GM21825 (cell line): ENCODE data around the gene ARHGAP44.
"Not testable (repeated sequence)": the region's sequence is repeated elsewhere in the genome, so short reads cannot be mapped to it uniquely, and the experiment has no call there.

ENCODE experiments used
- ATAC-seq: cut with Tn5 transposase; IDR thresholded peaks from one replicate; pipeline ENCODE4 v1.9.1; 2021; ENCODE audit warnings: mild to moderate bottlenecking, moderate library complexity; ENCODE audit not compliant: unreplicated experiment

ARHGAP44 gene

GRCh38 chr17:12955521-12955920, 166.2 kb downstream of the ARHGAP44 start:
- ATAC-seq: no peak

DNA sequence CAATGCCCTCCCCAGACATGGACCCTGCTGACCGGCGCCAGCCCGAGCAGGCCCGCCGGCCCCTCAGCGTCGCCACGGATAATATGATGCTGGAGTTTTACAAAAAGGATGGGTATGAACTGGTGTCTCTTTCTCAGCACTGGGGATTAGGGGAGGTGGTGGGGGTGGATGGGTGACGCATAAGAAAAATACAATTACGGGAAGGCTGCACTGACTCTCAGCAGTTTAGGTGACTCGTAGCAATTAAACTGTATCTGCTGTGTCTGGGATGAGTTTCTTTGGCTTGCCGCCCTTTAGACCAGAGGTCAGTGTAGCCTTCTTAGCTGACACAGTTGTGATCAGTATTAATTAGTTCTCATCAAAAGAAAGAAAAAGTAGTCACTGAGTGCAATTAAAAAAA, 169.5 kb downstream of the ARHGAP44 start:
- ATAC-seq: no peak

DNA sequence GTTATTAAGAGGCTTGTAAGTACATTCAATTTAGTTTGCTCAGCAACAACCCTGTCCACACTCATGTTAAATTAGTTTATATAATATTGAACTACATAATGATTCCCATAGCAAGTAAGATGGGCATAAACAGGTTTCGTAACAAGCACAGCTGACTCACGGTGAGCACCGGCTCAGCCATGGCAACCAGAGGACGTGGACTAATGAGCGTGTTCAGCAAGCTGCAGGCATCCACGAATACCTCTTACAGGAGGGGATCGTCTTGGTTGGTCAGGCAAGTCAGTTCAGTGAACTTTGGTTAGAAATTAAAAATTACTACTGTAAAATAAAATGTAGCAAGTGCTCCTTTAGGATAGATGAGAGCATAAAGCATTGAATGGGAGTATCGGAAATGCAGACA, 170.1 kb downstream of the ARHGAP44 start:
- no peak for ATAC-seq

GRCh38 chr17:12961655-12962054, 172.4 kb downstream of the ARHGAP44 start:
- no peak for ATAC-seq

GRCh38 chr17:12963505-12963904, 174.2 kb downstream of the ARHGAP44 start:
- ATAC-seq: no peak

- ATAC-seq: no peak
These were observed 174.9 kb downstream of the ARHGAP44 start for GRCh38 chr17:12964162-12964561.

DNA sequence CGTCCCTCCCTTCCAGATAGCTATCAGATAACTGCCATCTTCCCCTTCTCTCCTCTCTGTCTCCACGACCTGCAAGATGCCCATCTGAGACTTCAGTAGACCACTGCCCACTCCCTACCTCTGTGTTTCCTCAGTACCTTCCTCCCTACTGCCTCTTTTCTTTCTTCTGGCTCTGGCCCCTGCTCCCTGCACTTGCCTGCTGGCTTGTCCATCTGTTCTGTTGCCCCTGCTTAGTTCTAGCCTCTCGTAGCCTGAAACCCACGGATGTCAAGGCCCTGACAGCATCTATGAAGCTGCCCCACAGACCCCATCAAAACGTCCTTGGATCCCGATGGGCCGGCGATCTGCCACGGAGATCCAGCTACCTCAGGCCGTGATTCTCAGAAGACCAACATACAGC, 175.5 kb downstream of the ARHGAP44 start:
- ATAC-seq: no peak

- no peak for ATAC-seq
These were observed 176.7 kb downstream of the ARHGAP44 start for GRCh38 chr17:12965988-12966387.

DNA sequence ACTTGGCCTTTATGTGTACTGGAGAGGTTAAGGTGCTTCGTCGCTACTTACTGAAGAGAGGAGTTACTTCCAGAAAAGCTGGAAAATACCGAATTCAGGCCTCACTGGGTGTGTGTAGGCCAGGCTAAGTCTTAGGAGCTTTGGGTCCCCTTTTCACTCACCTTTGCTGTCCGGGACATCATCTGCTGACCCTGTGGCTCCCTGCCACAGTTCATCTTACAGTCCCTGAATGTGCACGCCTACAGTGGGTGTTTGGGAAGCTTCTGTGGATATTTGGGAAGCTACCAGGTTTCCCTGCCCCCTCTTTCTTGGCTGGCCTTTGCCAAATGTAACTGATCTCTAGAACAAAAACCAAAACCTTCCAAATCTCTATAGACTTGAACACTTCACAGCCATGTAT, 177.1 kb downstream of the ARHGAP44 start:
- no peak for ATAC-seq

DNA sequence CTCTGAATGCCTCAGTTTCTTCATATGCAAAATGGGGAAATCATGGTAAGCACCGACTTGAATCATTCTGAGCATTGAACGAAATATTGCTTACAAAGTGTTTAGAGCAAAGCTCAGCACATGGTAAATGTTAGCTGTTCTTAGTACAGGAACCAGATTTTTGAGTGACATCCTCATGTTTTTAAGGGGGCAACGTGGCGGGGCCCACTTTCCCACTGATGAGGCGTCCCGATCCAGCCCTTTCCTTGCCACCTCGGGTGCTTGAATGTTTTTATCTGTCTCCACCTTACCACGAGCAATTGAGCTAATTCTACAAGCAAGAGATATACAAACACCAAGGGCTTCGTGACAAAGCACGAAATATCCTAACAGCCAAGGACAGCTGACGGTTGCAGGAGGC, 178.7 kb downstream of the ARHGAP44 start:
- ATAC-seq: no peak

DNA sequence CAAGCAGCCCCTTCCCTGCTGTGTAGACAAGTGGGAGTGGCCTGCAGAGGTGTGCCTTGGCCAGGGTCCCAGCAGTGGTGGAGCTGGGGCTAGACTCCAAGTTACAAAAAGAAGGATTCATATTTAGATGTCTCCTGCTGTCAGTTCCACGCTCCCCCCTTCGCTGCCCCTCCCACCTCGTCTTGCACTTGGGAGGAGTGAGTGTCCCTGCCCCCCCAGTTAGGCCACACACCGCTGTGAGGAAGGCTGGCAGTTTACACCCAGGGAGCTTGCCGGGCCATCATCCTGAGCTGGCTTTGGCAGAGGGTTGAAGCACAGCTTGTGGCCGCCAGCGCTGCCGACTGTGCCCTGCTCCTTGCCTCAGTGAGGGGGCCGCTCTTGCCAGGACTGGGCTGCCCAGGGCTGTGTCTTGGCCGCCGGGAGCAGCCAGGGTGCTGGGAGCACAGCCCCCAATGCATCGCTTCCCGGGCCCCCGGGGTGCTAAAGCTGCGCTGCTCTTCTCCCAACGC, 184.3 kb downstream of the ARHGAP44 start:
- ATAC-seq: no peak

GRCh38 chr17:12974005-12974531, 184.8 kb downstream of the ARHGAP44 start:
- no peak for ATAC-seq

DNA sequence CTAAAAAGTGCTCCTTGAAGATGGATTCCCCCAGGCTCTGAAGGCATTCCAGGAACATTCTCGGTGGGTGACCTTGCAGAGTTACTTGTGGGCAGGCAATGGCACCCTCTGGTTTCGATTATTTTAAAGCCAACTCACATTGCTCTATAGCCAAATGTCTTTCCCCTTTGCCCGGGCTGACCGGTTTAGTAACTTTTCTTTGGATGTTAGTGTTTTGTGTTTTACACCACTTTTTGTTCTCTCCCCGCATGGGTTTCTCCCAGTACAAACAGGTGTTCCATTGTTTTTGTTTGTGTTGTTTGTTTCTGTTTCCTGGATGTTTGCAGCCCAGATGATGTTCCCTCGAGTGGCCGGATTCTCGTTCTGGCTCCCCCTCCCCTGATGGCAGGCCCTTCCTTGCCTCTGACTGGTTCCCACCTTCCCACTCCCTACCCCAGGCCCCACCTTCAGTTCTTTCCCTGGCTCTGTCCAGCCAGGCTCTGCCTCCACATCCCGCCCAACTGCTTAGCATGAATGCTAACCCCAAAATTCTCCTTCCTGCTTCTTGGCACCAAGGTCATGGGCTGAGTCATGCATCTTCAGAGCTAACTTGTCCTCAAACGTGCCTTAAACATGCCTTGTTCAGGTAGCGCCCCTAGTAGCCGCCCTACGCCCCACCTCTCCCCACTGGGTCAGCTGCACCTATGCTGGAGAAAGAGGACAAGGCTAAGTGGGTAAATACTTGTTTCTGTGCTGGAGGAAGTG, 187.9 kb downstream of the ARHGAP44 start:
- no peak for ATAC-seq

DNA sequence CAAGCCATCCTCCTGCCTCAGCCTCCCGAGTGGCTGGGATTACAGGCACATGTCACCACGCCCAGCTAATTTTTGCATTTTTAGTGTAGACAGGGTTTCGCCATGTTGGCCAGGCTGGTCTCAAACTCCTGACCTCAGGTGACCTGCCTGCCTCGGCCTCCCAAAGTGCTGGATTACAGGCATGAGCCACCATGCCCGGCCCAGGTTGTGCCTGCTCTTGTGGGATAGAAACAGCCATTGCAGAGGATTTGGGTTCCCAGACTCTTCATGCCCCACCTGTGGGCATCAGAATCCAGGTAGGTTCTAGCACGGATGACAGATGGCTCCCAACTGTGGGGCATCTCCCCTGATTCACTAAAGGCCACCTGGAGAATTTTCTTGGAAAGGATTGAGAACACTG, 189.5 kb downstream of the ARHGAP44 start:
- not testable (repeated sequence) for ATAC-seq

DNA sequence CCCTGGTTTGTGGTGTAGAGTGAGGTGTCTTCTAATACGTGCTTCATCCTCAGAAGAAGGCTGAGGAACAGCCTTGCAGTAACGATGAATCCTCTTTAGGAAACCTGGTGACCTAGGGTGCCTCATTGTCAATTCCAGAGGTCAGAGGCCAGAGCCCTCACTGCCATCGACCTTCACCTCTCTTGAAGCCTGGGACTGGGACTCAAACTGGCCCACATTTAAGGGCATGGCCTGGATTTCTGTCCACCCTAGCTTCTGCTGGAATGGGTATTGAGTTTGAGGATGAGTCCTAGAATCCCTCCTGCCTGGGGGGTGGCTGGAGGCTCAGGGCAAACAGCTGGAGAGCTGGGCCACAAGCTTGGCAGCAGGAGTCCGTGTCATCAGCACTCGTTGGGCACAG, 189.9 kb downstream of the ARHGAP44 start:
- no peak for ATAC-seq

DNA sequence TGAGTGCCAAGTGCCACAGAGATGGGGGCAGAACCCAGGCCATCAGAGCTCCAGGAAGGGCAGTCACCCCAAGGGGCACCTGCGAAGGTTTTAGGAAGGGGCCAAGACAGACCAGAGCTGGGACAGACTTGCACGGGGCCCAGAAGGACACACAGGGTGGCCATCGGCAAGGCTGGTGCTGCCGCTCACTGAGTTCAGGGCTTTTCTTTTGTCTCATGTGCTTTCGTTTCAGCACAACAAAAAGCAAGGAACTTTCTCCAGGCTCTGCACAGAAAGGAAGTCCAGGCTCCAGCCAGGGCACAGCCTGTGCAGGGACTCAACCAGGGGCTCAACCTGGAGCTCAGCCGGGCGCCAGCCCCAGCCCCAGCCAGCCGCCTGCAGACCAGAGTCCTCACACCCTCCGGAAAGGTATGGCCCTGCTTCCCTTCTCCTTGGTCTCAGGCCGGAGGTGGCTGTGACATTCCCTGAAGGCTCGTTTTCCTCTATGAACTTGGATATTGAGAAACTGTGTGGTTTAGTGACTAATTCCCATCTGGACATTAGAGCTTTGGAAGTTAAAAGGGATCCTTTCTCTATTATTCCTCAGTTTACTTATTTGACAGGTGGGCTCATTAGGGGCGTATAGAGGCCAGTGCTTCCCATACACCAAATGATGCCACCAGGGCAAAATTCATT, 190.7 kb downstream of the ARHGAP44 start:
- no peak for ATAC-seq

DNA sequence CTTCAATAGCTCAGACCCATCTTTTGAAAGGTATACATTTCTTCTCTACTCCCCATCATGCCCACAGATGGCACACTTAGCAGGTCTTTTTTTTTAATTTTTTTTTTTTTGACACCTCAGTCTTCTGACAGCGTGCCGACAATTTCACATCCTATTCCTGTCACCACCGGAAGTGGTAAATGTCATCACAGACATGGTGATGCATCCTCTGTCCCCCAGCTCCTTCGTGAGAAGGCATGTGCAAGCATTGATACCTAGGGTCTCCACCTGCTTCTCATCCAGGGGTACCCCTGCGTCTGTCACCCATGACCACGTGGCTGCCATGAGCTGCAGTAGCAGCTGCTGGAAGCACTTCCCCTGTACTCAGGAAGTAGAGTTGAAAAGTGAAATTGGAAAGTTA, 192.9 kb downstream of the ARHGAP44 start:
- no peak for ATAC-seq

DNA sequence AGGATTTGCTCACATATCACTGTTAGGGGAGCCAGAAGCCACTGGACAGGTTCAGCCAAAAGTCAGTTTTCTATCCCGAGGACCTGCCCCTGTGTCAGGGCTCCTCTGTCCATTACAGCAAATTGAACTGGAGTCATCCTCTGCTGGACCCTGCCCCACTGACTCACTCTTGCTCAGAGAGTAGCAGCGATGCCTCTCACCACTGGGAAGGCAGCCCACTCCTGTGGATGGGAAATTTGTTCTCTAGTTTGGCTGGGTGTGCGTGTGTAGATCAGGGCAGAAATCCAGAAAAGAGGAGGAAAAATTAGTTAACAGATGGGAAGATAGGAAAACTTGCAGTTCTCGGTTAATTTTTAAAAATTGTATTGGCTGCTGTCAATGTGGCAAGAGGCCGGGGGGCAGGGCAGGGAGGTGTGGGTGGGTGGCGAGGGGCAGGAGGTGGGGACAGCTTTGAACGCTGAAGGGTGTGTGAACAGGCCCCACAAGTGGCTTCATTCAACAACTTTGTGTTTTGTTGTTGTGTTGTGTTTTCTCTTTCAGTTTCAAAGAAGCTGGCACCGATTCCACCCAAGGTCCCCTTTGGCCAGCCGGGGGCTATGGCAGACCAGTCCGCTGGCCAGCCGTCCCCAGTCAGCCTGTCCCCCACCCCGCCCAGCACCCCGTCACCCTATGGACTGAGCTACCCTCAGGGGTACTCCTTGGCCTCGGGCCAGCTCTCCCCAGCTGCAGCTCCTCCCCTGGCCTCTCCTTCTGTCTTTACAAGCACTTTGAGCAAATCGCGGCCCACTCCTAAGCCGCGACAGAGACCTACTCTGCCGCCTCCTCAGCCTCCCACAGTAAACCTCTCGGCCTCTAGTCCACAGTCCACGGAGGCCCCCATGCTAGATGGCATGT, 194.9 kb downstream of the ARHGAP44 start:
- ATAC-seq: no peak

DNA sequence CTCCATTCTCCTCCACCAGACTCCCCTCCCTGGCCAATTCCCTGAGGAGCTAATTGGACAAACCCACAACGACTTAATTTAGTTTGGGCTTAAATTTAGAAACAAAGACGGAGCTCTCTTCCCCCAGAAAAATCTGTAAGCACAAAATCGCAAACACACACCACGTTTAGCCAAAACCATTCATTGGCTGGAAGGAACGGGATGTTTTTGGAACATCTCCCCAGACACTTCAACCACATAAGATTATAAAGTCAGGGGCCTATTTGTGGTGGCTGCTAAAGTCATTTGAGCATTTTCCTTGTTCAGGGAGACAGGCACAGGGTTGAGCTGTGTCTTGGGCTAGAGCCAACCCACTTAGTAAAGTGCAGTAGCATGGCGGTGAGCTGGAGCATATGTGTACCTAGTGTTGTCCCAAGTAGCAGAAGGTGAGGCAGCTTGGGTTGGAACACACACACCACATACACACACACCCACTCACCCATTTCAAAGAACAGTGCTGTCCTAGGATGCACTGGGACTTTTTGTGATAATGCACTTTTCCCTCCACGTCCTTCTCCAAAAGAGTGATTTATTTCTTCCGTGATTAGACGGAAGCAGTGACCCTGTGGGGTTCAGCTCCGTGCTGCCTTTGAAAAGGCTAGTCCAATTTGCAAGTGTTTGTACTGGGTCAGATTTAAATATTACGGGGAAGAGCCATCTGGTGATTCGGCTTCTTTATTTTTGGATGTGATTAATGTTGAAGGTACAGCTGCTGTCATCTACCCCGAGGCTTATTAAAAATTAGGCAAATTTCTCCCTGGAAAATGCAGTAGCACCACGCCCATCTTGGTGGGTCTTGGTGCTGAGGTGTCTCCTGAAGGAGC, 196.4 kb downstream of the ARHGAP44 start:
- ATAC-seq: no peak

GRCh38 chr17:12987120-12987519, 197.8 kb downstream of the ARHGAP44 start:
- ATAC-seq: no peak
